ENCODE data around the gene OPHN1. TPM values are rescaled to one million over a fixed set of nuclear protein-coding genes. Genes with fewer than 3 reads are reported as not detected.

OPHN1 gene
- total RNA-seq, 1 donor from 2014 or later = 4.7 TPM

DNA sequence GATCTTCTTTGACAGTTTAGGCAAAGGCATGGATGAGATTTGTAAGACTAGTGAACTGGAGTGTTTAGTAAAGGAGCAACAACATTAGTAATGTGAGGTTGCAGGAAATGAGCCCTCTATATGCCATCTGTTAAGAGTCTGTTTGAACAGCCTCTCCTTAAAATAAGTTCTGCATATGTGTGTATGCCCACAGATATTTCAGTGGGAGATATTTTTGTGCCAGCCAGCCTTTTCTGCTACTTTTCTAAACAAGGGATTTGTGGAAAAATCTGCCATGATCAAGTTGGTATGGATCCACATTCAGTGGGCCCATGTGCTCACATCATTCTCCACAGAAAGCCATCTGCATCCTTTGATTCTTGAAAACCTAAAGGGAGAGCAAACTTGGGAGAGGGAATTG is 237.7 kb downstream of the OPHN1 start:
- DNase-seq (ENCODE audit: low spot score) = no peak
- intact Hi-C loops (cut with DNase I) = loop anchor here (5.0 to 10.0 kb wide), 3 partner anchors 267 to 612 kb away; no protein-coding TSS in a partner anchor

DNA sequence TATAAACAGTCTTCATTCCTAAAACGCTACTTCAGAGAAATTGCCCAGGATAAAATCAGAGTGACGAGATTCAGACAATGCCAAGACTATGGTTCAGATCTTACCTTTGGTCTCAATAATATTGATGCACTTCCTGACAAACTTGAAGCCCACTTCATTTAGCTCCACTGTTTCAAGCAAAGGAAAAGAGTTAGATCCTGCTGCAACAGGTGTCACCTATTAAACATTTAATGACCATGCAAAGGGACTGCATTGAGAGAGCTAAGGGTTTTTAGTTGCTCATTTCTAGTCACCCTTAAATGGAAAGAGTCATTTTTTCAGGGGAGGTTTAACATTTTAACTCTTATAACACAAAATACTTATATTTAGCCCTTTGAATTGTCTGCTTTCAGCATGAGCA is 239.5 kb downstream of the OPHN1 start:
- no peak for DNase-seq (ENCODE audit: low spot score)
- intact Hi-C loops (cut with DNase I) = loop anchor here (10.0 kb wide), 1 partner anchor 511 kb away; no protein-coding TSS in a partner anchor

DNA sequence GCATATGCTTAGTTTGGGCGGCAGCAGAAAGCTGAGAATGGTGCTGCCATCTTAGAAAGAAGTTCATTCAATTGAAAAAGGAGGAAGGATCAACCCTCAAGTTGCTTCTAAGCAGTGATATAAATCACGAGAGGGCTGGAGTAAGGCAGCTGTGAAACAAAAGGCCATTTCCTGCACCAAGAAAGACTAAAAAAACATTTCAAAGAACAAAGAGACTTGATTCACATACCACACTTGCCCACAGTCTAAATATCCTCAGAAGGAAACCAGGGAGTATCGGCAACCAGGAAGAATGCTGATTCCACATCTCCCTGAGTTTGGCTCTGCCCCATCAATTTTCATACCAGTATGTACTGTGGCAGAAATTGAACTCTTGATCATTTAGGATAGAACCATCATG is 240.1 kb downstream of the OPHN1 start:
- DNase-seq (ENCODE audit: low spot score) = no peak
- intact Hi-C loops (cut with DNase I) = loop anchor here (10.0 kb wide), 1 partner anchor 512 kb away; no protein-coding TSS in a partner anchor

DNA sequence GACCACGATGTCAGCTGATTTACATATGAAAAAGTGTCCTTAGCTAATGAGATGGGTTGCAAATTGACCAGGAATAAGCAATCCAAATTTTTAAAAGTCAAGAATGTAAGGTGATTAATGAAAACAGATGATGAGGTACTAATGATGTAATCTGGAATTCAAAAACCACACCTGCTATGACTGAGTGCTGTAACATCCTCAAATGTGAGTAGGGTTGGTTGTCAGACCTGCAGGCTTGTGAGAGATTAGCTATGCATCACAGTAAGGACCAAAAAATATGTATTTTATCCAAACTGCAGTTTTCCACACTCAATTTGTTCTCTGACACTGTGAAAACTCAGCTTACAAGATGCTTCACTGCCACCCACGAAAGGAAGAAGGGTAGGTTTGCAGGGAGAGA is 242.5 kb downstream of the OPHN1 start:
- DNase-seq (ENCODE audit: low spot score) = no peak
- intact Hi-C loops (cut with DNase I) = loop anchor here (10.0 kb wide), 1 partner anchor 514 kb away; no protein-coding TSS in a partner anchor

DNA sequence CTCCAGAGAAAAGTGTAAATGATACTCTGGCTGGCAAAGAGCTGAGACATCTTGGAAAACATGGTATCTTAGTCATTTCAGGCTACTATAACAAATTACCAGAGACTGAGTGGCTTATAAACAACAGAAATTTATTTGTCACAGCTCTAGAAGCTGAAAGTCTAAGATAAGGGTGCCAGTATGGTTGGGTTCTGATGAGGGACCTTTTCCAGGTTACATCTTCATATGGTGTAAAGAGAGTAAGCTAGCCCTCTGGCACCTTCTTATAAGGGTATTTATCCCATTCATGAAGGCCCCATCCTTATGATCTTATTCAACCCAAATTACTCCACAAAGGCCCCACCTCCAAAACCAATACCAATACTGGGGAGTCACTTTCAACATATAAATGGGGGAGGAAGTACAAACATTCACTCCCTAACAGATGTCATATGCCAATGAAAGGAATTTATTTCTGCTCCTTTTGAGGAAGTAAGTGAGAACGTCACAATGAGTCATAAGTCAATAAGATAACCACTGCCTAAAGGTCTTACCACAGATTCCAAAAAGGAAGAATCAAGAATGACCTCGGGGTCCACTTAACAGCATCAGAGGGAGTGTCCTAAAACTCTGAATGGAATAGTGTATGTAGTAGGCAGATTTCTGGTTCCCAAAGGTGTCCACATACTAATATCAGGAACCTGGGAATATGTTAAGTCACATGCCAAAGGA is 246.6 kb downstream of the OPHN1 start:
- DNase-seq (ENCODE audit: low spot score) = no peak
- intact Hi-C loops (cut with DNase I) = no loop called here

DNA sequence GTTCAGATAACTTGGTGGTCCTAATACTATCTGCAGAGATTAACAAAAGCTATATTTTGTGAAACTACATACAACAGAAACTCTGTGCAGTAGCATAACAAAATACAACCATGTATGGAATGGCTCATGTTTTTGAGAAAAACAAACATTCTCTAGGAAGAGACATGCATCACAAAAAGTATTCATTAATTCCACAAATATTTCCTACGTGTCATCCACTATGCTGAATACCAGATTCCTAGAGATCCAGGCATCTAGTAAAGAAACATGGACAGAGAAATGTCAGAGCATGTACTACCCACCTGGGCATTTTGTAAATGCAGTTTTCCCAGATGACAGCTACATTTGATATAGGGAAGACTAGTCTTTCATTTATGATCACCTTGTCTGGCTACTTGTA is 248.1 kb downstream of the OPHN1 start:
- DNase-seq (ENCODE audit: low spot score) = no peak
- intact Hi-C loops (cut with DNase I) = no loop called here

DNA sequence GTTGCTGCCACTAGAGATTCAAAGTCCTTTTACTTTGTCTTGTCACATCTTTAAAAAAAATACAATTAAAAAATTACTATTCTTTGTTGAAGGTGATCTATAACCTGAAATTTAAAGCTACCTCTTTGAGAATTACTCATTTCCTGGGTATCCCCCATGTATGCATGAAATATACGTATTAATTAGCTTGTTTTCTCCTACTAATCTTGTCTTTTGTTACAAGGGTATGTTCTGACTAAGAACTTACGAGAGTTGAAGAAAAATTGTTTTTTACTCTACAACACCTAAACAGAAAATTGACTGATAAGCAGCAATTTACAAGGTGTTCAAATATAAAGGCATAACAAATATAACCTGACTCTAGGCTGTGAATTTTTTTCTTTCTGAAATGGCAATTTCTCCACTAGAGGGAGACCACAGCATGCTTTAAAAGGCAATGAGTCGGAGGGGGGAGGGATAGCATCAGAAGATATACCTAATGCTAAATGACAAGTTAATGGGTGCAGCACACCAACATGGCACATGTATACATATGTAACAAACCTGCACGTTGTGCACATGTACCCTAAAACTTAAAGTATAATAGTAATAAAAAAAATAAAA is 249.6 kb downstream of the OPHN1 start:
- no peak for DNase-seq (ENCODE audit: low spot score)
- intact Hi-C loops (cut with DNase I) = no loop called here

DNA sequence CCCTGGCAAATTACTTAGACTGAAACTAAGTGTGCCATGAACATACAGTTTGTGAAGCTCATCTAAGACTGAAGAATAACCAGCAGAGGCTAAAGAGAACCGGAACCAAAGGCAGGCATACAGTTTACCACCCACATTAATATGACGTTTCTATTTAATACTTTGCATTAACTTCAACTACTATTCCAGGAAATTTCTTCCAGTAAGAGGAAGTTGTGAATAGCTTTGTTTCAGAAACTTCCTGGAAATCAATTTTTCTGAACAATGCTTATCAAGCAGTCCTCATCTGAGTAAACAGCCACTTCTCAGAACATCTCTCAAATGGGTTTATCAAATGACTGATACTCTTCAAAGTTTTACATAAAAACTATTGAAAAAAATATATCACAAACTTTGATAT is 252.7 kb downstream of the OPHN1 start:
- DNase-seq (ENCODE audit: low spot score) = no peak
- intact Hi-C loops (cut with DNase I) = no loop called here

DNA sequence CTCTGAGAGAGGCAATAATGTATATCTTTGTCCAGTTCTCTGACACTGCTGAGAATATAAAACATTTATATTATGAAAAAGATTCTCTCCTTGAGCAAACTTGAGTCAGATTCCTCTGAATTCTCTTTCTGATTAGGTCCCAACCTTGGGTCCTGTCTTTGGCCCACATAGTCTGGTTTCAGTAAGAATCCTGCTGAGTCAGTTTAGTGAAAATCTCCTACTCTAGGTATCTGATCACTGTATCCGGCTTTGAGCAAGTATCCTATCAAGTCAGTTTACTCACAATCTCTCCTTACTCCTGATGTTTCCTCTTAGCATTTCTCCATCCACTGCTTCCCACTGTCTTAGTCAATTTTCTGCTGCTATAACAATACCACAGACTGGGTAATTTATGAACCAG is 253.9 kb downstream of the OPHN1 start:
- intact Hi-C loops (cut with DNase I) = no loop called here
- no peak for DNase-seq (ENCODE audit: low spot score)

DNA sequence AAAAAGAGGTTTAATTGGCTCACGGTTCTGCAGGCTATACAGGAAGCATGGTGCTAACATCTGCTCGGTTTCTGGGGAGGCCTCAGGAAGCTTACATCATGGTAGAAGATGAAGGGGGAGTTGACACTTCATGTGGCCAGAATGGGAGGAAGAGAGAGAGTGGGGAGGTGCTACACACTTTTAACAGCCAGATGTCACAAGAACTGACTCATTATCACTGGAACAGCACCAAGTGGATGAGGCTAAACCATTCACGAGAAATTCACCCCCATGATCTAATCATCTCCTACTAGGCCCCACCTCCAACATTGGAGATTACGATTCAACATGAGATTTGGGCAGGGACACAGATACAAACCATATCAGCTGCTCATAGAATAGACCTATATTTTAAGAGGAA is 255.8 kb downstream of the OPHN1 start:
- intact Hi-C loops (cut with DNase I) = no loop called here
- DNase-seq (ENCODE audit: low spot score) = no peak

DNA sequence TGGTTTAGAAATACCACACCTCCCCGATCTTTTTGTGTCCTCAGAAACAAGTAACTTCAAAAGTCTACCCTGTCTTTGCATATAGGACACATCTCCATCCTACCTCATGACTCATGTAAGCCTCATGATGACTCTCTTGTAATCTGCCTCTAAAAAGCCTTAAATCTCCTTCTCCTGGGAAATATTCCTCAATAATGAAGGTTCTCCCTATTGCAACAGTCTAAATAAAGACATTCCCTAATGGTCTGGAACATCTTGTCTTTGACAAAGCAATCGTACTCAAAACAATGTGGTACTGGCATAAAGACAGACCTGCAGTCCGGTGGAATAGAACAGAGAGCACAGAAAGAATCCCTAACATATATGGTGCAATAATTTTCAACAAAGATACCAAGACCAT is 257.7 kb downstream of the OPHN1 start:
- DNase-seq (ENCODE audit: low spot score) = no peak
- intact Hi-C loops (cut with DNase I) = no loop called here

DNA sequence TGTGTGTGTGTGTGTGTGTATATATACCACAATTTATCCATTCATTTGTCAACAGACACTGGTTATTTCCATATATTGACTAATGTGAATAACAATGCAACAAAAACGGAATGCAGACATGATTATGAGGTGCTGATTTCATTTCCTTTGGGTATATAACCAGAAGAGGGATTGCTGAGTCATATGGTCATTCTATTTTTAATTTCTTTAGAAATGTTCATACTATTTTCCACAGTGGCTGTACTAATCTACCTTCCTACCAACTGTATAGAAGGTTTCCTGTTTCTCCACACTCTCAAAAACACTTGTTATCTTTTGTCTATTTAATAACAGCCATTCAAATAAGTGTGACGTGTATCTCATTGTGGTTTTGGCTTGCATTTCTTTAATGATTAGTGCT is 269.9 kb downstream of the OPHN1 start:
- no peak for DNase-seq (ENCODE audit: low spot score)
- intact Hi-C loops (cut with DNase I) = no loop called here

DNA sequence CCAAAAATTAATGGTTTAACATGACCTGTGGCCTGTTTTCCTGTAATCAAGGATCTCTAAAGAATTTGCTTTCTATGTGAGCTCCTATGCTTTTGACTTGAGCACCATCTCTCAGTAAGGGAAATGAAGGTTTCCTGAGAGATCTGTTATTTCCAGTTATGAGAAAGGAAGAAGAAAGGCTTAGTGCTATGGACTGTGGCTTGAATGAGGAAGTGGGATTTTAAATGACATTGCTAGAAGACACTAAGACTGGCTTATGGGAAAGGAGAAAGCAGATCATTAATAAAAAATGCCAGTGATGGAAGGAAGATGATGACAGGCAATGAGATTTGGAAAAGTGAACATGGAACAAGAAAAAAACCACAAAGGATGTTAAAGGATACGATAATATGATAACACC is 285.4 kb downstream of the OPHN1 start:
- DNase-seq (ENCODE audit: low spot score) = no peak
- intact Hi-C loops (cut with DNase I) = loop anchor here (10.0 kb wide), 1 partner anchor 423 kb away; no protein-coding TSS in a partner anchor

DNA sequence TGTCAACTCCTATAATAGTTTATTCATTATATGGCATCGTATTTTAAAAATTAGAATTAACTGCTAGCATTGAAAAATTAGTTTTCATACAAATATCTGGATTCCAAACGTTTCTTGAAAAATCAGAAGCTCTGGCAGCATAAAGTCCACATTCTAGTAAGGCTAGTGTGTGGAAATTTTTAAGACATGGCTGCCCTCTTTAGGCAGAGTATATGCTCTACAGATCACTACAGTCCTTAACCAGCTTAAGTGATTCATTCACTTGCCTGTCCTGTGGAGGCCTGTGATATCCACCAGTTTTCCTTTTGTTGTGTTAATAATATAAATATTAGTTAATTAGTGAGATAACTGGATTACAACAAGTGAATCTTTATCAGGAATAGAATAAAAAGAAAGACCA is 287.2 kb downstream of the OPHN1 start:
- intact Hi-C loops (cut with DNase I) = loop anchor here (10.0 kb wide), 1 partner anchor 421 kb away; no protein-coding TSS in a partner anchor

DNA sequence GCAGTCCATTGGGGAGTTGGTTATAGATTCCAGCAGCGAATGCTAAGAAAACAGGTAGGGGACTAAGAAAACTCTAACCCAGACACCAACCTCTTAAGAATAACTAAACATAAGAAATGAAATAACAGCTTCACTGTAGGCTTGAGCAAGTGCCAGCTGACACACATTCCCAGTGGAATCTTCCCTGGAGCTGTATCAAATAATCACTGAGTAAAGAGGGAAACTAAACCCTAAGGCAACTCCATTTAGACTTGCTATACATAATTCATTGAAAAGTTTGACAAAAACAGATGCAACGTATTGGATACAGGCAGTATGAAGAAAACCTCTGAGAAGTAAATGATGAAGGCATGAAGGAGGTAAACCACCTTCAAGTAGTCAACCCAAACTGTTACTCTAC is 293.5 kb downstream of the OPHN1 start:
- no peak for DNase-seq (ENCODE audit: low spot score)
- intact Hi-C loops (cut with DNase I) = loop anchor here (10.0 kb wide), 1 partner anchor 415 kb away; no protein-coding TSS in a partner anchor

More for the DNA sequence above, 287.2 kb downstream of the OPHN1 start:
- DNase-seq (ENCODE audit: low spot score) = no peak

DNA sequence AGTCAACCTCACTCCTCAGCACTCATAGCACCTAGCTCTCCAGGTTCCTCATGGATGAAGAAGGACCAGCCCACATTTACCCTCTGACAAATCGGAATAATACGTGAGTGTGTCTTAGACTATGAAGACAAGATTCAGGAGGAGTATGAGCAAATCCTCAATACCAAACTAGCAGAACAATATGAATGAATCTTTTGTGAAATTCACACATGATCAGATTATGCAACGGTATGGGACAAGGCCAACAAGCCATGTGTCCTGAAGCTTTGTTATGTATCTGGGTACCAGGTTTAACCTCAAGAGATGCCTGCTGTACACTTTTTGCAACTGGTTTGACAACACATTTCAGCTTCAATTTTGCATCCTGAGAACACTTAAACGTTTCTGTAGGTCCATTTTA is 300.1 kb downstream of the OPHN1 start:
- DNase-seq (ENCODE audit: low spot score) = no peak
- intact Hi-C loops (cut with DNase I) = no loop called here

DNA sequence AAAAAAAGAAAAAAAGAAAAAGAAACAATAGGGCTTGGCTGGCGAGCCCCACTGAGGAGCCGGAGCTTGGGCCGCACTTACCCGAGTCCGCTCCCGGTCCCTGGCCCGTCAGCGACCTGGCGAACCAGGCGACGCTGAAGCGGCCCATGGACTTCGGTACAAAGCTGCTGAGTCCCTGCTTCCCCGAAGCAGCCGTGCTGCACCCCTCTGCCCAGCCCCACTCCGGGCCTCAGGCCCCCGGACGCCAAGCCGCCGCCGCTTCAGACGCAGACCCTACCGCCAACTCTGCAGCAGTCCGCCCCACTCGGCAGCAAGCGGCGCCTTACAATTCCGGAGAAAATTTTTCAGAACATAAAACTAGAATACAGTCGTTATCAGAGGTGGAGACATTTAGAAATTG is 300.5 kb downstream of the OPHN1 start:
- DNase-seq (ENCODE audit: low spot score) = no peak
- intact Hi-C loops (cut with DNase I) = no loop called here

DNA sequence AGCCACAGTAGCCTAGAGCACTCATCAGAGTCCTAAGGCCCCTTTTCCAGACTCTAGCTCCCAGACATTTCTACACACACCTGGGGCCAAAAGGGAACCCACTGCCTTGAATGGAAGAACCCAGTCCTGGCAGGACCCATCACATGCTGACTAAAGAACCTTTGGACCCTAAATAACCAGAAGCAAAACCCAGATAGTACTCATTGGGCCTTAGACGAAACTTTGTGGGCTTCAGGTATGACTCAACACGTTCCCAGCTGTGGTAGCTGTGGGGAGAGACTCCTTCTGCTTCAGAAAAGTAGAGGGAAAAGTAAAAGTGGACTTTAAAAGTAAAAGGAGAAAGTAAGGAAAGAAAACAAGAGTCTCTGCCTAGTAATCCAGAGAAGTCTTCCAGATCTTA is 311.5 kb downstream of the OPHN1 start:
- intact Hi-C loops (cut with DNase I) = no loop called here
- no peak for DNase-seq (ENCODE audit: low spot score)

DNA sequence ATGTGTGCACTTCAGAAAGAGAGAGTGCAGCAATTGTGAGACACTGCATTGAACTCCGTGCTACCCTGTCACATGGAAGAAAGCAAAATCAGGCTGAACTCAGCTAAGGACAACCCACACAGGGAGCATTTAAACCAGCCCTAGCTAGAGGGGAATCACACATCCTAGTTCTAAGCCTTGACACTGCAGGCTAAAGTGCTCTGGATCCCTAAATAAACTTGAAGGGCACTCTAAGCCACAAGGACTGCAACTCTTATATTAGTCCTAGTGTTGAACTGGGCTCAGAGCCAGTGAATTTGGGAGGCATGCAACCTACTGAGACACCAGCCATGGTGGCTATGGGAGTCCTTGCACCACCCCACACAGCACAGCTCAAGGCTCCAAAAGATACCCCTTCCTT is 311.9 kb downstream of the OPHN1 start:
- intact Hi-C loops (cut with DNase I) = no loop called here
- DNase-seq (ENCODE audit: low spot score) = no peak

DNA sequence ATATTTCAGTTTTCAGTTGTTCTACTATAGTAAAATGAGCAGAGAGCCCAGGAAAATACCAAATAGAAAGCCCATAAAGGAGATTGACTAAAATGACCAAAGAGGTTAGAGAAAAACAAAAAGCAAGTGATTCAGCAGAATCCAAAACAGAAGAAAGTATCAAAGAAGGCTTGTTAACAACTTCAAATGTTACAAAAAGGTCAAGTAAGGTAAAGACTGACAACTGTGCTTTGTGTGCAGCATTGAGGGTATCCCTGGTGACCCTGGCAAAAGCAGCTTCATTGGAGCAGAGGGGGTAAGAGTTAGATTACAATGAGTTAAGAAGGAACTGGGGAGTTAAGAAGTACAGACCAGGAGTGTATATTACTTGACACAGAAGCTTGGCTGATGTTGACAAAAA is 317.9 kb downstream of the OPHN1 start:
- DNase-seq (ENCODE audit: low spot score) = no peak
- intact Hi-C loops (cut with DNase I) = no loop called here

DNA sequence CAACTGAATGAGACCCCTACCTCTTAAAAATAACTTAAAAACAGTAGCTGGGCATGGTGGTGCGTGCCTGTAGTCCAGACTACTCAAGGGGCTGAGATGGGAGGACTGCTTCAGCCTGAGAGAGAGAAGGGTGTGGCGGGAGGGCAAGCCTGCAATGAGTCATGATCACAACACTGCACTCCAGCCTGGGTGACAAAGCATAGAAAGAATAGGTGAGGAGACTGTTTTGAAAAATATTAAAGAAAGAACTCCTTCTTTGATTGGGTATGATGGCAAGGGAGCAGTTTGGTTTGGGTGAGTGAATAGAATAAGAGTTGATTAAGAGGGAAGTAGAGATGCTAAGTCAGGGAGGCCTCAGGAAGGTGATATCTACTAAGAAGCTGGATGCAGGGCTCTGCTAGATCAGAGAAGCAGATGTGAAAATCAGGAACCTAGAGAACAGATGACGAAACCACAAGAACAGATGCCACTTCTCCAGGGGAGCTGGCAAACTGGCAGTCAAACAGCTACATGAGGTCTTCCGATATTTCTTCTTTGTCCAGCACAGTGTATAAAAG is 318.6 kb downstream of the OPHN1 start:
- intact Hi-C loops (cut with DNase I) = no loop called here
- DNase-seq (ENCODE audit: low spot score) = no peak

Measured in cardiac septum (tissue), 1 donor.